ENCODE results near the gene POTEI.
"Not testable (repeated sequence)": the region's sequence is repeated elsewhere in the genome, so short reads cannot be mapped to it uniquely, and the experiment has no call there.

Gene POTEI

GRCh38 chr2:130509228-130509627 is at the start of gene POTEI:
TSS of gene POTEI (minus strand) at chr2:130509328. CDS start at chr2:130509235, 93 bp downstream.
- H3K4me3 ChIP-seq (ENCODE audit: low read length); H3K36me3 ChIP-seq (ENCODE audit: control insufficient read depth, insufficient read depth, low read length); H3K4me1 ChIP-seq (ENCODE audit: control insufficient read depth, insufficient read depth, low read length); H3K27me3 ChIP-seq (ENCODE audit: control insufficient read depth, insufficient read depth, low read length); H3K9ac ChIP-seq (ENCODE audit: low read length); H3K9me3 ChIP-seq (ENCODE audit: control insufficient read depth, low read length): not testable (repeated sequence)

GRCh38 chr2:130556441-130556840 is 47.3 kb upstream of the POTEI start:
- not testable (repeated sequence) for H3K4me1 ChIP-seq (ENCODE audit: control insufficient read depth, insufficient read depth, low read length); H3K4me3 ChIP-seq (ENCODE audit: low read length); H3K36me3 ChIP-seq (ENCODE audit: control insufficient read depth, insufficient read depth, low read length); H3K9ac ChIP-seq (ENCODE audit: low read length); H3K27me3 ChIP-seq (ENCODE audit: control insufficient read depth, insufficient read depth, low read length); H3K9me3 ChIP-seq (ENCODE audit: control insufficient read depth, low read length)

- not testable (repeated sequence) for H3K36me3 ChIP-seq (ENCODE audit: control insufficient read depth, insufficient read depth, low read length); H3K4me3 ChIP-seq (ENCODE audit: low read length); H3K4me1 ChIP-seq (ENCODE audit: control insufficient read depth, insufficient read depth, low read length)
Observed at GRCh38 chr2:130554178-130554577, 45.0 kb upstream of the POTEI start.

GRCh38 chr2:130549475-130549874 is 40.3 kb upstream of the POTEI start:
- H3K9ac ChIP-seq (ENCODE audit: low read length); H3K4me3 ChIP-seq (ENCODE audit: low read length); H3K27me3 ChIP-seq (ENCODE audit: control insufficient read depth, insufficient read depth, low read length); H3K36me3 ChIP-seq (ENCODE audit: control insufficient read depth, insufficient read depth, low read length); H3K4me1 ChIP-seq (ENCODE audit: control insufficient read depth, insufficient read depth, low read length); H3K9me3 ChIP-seq (ENCODE audit: control insufficient read depth, low read length): not testable (repeated sequence)

More at GRCh38 chr2:130554178-130554577, 45.0 kb upstream of the POTEI start:
- not testable (repeated sequence) for H3K9ac ChIP-seq (ENCODE audit: low read length); H3K9me3 ChIP-seq (ENCODE audit: control insufficient read depth, low read length); H3K27me3 ChIP-seq (ENCODE audit: control insufficient read depth, insufficient read depth, low read length)

- not testable (repeated sequence) for H3K36me3 ChIP-seq (ENCODE audit: control insufficient read depth, insufficient read depth, low read length); H3K27me3 ChIP-seq (ENCODE audit: control insufficient read depth, insufficient read depth, low read length); H3K9me3 ChIP-seq (ENCODE audit: control insufficient read depth, low read length); H3K4me1 ChIP-seq (ENCODE audit: control insufficient read depth, insufficient read depth, low read length); H3K4me3 ChIP-seq (ENCODE audit: low read length); H3K9ac ChIP-seq (ENCODE audit: low read length)
Observed at GRCh38 chr2:130548418-130548817, 39.3 kb upstream of the POTEI start.

GRCh38 chr2:130544978-130545377 is 35.9 kb upstream of the POTEI start:
- not testable (repeated sequence) for H3K4me3 ChIP-seq (ENCODE audit: low read length); H3K9ac ChIP-seq (ENCODE audit: low read length); H3K27me3 ChIP-seq (ENCODE audit: control insufficient read depth, insufficient read depth, low read length); H3K9me3 ChIP-seq (ENCODE audit: control insufficient read depth, low read length); H3K4me1 ChIP-seq (ENCODE audit: control insufficient read depth, insufficient read depth, low read length); H3K36me3 ChIP-seq (ENCODE audit: control insufficient read depth, insufficient read depth, low read length)

- not testable (repeated sequence) for H3K9ac ChIP-seq (ENCODE audit: low read length); H3K4me1 ChIP-seq (ENCODE audit: control insufficient read depth, insufficient read depth, low read length); H3K36me3 ChIP-seq (ENCODE audit: control insufficient read depth, insufficient read depth, low read length); H3K9me3 ChIP-seq (ENCODE audit: control insufficient read depth, low read length); H3K27me3 ChIP-seq (ENCODE audit: control insufficient read depth, insufficient read depth, low read length); H3K4me3 ChIP-seq (ENCODE audit: low read length)
Observed at GRCh38 chr2:130543785-130544528, 34.8 kb upstream of the POTEI start.

- not testable (repeated sequence) for H3K9ac ChIP-seq (ENCODE audit: low read length); H3K4me1 ChIP-seq (ENCODE audit: control insufficient read depth, insufficient read depth, low read length); H3K4me3 ChIP-seq (ENCODE audit: low read length); H3K36me3 ChIP-seq (ENCODE audit: control insufficient read depth, insufficient read depth, low read length); H3K9me3 ChIP-seq (ENCODE audit: control insufficient read depth, low read length); H3K27me3 ChIP-seq (ENCODE audit: control insufficient read depth, insufficient read depth, low read length)
Observed at GRCh38 chr2:130542789-130543188, 33.7 kb upstream of the POTEI start.

GRCh38 chr2:130538271-130538670 is 29.1 kb upstream of the POTEI start:
- H3K9ac ChIP-seq (ENCODE audit: low read length); H3K4me3 ChIP-seq (ENCODE audit: low read length); H3K36me3 ChIP-seq (ENCODE audit: control insufficient read depth, insufficient read depth, low read length); H3K4me1 ChIP-seq (ENCODE audit: control insufficient read depth, insufficient read depth, low read length); H3K27me3 ChIP-seq (ENCODE audit: control insufficient read depth, insufficient read depth, low read length); H3K9me3 ChIP-seq (ENCODE audit: control insufficient read depth, low read length): not testable (repeated sequence)

GRCh38 chr2:130536654-130537053 is 27.5 kb upstream of the POTEI start:
- H3K9me3 ChIP-seq (ENCODE audit: control insufficient read depth, low read length); H3K27me3 ChIP-seq (ENCODE audit: control insufficient read depth, insufficient read depth, low read length); H3K36me3 ChIP-seq (ENCODE audit: control insufficient read depth, insufficient read depth, low read length); H3K4me3 ChIP-seq (ENCODE audit: low read length); H3K4me1 ChIP-seq (ENCODE audit: control insufficient read depth, insufficient read depth, low read length); H3K9ac ChIP-seq (ENCODE audit: low read length): not testable (repeated sequence)

- not testable (repeated sequence) for H3K4me1 ChIP-seq (ENCODE audit: control insufficient read depth, insufficient read depth, low read length); H3K4me3 ChIP-seq (ENCODE audit: low read length); H3K27me3 ChIP-seq (ENCODE audit: control insufficient read depth, insufficient read depth, low read length); H3K9me3 ChIP-seq (ENCODE audit: control insufficient read depth, low read length); H3K36me3 ChIP-seq (ENCODE audit: control insufficient read depth, insufficient read depth, low read length); H3K9ac ChIP-seq (ENCODE audit: low read length)
Observed at GRCh38 chr2:130531672-130532071, 22.5 kb upstream of the POTEI start.

- H3K9ac ChIP-seq (ENCODE audit: low read length); H3K4me3 ChIP-seq (ENCODE audit: low read length); H3K4me1 ChIP-seq (ENCODE audit: control insufficient read depth, insufficient read depth, low read length); H3K36me3 ChIP-seq (ENCODE audit: control insufficient read depth, insufficient read depth, low read length); H3K9me3 ChIP-seq (ENCODE audit: control insufficient read depth, low read length); H3K27me3 ChIP-seq (ENCODE audit: control insufficient read depth, insufficient read depth, low read length): not testable (repeated sequence)
Observed at GRCh38 chr2:130531225-130531624, 22.1 kb upstream of the POTEI start.

GRCh38 chr2:130530212-130530611 is 21.1 kb upstream of the POTEI start:
- not testable (repeated sequence) for H3K36me3 ChIP-seq (ENCODE audit: control insufficient read depth, insufficient read depth, low read length); H3K9me3 ChIP-seq (ENCODE audit: control insufficient read depth, low read length); H3K4me3 ChIP-seq (ENCODE audit: low read length); H3K4me1 ChIP-seq (ENCODE audit: control insufficient read depth, insufficient read depth, low read length); H3K9ac ChIP-seq (ENCODE audit: low read length); H3K27me3 ChIP-seq (ENCODE audit: control insufficient read depth, insufficient read depth, low read length)

Data from mucosa of stomach (tissue), 1 donor.